OCI-LY7 (cell line): ENCODE data around the gene SNAPC4.

ENCODE experiments used
- CTCF ChIP-seq: fragments of 200-600 bp; sonication (generic); conservative IDR thresholded peaks from 2 replicates; pipeline ENCODE4 v1.5.1; 2014; ENCODE audit warnings: mild to moderate bottlenecking, antibody characterized with exemption, low read length, moderate library complexity, mixed read lengths
- EZH2phosphoT487 ChIP-seq: fragments of 200-600 bp; sonication (generic); IDR thresholded peaks from 2 replicates; pipeline ENCODE4 v1.6.1; 2018; ENCODE audit warnings: low read depth, borderline replicate concordance, mild to moderate bottlenecking, mixed run types, antibody characterized with exemption, low read length, moderate library complexity, mixed read lengths

GRCh38 chr9:136400038-136400834 lies at the start of gene SNAPC4:
- TF ChIP-seq CTCF (peak; percentile 85), EZH2phosphoT487 (no peak)
